Loucy (cell line): Measurements from ENCODE around the gene LRRC23.

Source experiments
- CTCF ChIP-seq: fragments of 200-600 bp; sonication (generic); conservative IDR thresholded peaks from 2 replicates; pipeline ENCODE4 v1.5.1; 2014; ENCODE audit warnings: mild to moderate bottlenecking, antibody characterized with exemption, low read length
- EZH2phosphoT487 ChIP-seq: fragments of 200-600 bp; IDR thresholded peaks from 2 replicates; pipeline ENCODE4 v1.6.1; 2018; ENCODE audit warnings: antibody characterized with exemption, mild to moderate bottlenecking, moderate library complexity, borderline replicate concordance

GRCh38 chr12:6959058-6959804, 54.6 kb downstream of the LRRC23 start:
- TF ChIP-seq CTCF (no peak), EZH2phosphoT487 (no peak)
